IMR-90 (cell line): ENCODE data around the gene FGD3. TPM values are rescaled to one million over a fixed set of nuclear protein-coding genes. Genes with fewer than 3 reads are reported as not detected.

ENCODE experiments used
- ATAC-seq: fragments of 200-7000 bp; cut with Tn5 transposase; 2 replicates; pipeline ENCODE4 v1.9.1; 2020; ENCODE audit warnings: low read depth, mild to moderate bottlenecking, moderate library complexity
- BruUV-seq: library from RNA; stranded (reverse); fragments of 400-500 nt; replicated peaks from 2 replicates; lab custom pipeline; 2021; lab: Mats Ljungman, UMichigan
- CTCF ChIA-PET: fragments of 300-600 bp; formaldehyde crosslinking; extraction: SDS; loops from one replicate; lab custom pipeline; 2021; ENCODE audit warnings: antibody characterized with exemption; lab: Yijun Ruan, JAX
- POLR2A ChIA-PET: fragments of 300-600 bp; sonication (Branson Sonifier 250); formaldehyde crosslinking; loops from one replicate; lab custom pipeline; 2022; ENCODE audit warnings: antibody characterized with exemption; ENCODE audit not compliant: unreplicated experiment; lab: Charles Lee
- DNase-seq: peaks from one replicate; pipeline ENCODE4 v3.0.0; 2013
- H2AFZ ChIP-seq: replicated peaks from 2 replicates; pipeline ENCODE3; 2013; ENCODE audit warnings: low read length, mild to moderate bottlenecking; ENCODE audit not compliant: poor library complexity
- H2AK5ac ChIP-seq: 2 replicates; pipeline ENCODE4 v1.6.1; 2013; ENCODE audit warnings: low read depth, low read length, inconsistent platforms
- H2AK9ac ChIP-seq: replicated peaks from 2 replicates; pipeline ENCODE3; 2013; ENCODE audit warnings: mild to moderate bottlenecking, low read depth, low read length, moderate library complexity; ENCODE audit not compliant: poor library complexity
- H2BK120ac ChIP-seq: 2 replicates; pipeline ENCODE4 v1.6.1; 2013; ENCODE audit warnings: low read depth, low read length, inconsistent platforms
- H2BK15ac ChIP-seq: 3 replicates; pipeline ENCODE4 v1.6.1; 2013; ENCODE audit warnings: low read depth, low read length, inconsistent platforms
- H2BK20ac ChIP-seq: 2 replicates; pipeline ENCODE4 v1.6.1; 2013; ENCODE audit warnings: low read depth, mild to moderate bottlenecking, inconsistent platforms, low read length, moderate library complexity
- H2BK5ac ChIP-seq: 2 replicates; pipeline ENCODE4 v1.6.1; 2013; ENCODE audit warnings: mild to moderate bottlenecking, low read depth, low read length, inconsistent platforms; ENCODE audit not compliant: poor library complexity, severe bottlenecking
- H3K14ac ChIP-seq: replicated peaks from 2 replicates; pipeline ENCODE4 v1.6.1; 2013; ENCODE audit warnings: low read depth, low read length, inconsistent platforms
- H3K18ac ChIP-seq: 2 replicates; pipeline ENCODE4 v1.6.1; 2013; ENCODE audit warnings: low read depth, low read length, control low read depth
- H3K23ac ChIP-seq: 2 replicates; pipeline ENCODE4 v1.6.1; 2013; ENCODE audit warnings: low read depth, low read length, inconsistent platforms
- H3K27ac ChIP-seq: 2 replicates; pipeline ENCODE4 v1.5.1; 2013; ENCODE audit warnings: mild to moderate bottlenecking, control low read depth, low read length; ENCODE audit not compliant: insufficient read depth
- H3K27me3 ChIP-seq: 2 replicates; pipeline ENCODE4 v1.6.1; 2013; ENCODE audit warnings: low read length; ENCODE audit not compliant: control insufficient read depth, insufficient read depth
- H3K36me3 ChIP-seq: 2 replicates; pipeline ENCODE4 v1.6.1; 2013; ENCODE audit warnings: low read length, mixed read lengths; ENCODE audit not compliant: control insufficient read depth, insufficient read depth
- H3K4ac ChIP-seq: 2 replicates; pipeline ENCODE4 v1.6.1; 2013; ENCODE audit warnings: low read depth, low read length, inconsistent platforms
- H3K4me1 ChIP-seq: 2 replicates; pipeline ENCODE4 v1.6.1; 2013; ENCODE audit warnings: low read length, mixed read lengths; ENCODE audit not compliant: control insufficient read depth, insufficient read depth
- H3K4me2 ChIP-seq: 2 replicates; pipeline ENCODE4 v1.6.1; 2013; ENCODE audit warnings: low read depth, mild to moderate bottlenecking, control low read depth, low read length, moderate library complexity
- H3K4me3 ChIP-seq: 2 replicates; pipeline ENCODE4 v1.5.1; 2013; ENCODE audit warnings: low read depth, mild to moderate bottlenecking, control low read depth, low read length, moderate library complexity; ENCODE audit not compliant: insufficient read depth
- H3K56ac ChIP-seq: 2 replicates; pipeline ENCODE4 v1.6.1; 2013; ENCODE audit warnings: low read length, inconsistent platforms; ENCODE audit not compliant: insufficient read depth; ENCODE audit errors: extremely low read depth
- H3K79me1 ChIP-seq, 2 experiments: 2 replicates each; pipeline ENCODE4 v1.6.1; 2013; ENCODE audit warnings: low read length in 2 of 2, inconsistent platforms in 1 of 2, low read depth in 1 of 2
- H3K9ac ChIP-seq: 2 replicates; pipeline ENCODE4 v1.6.1; 2013; ENCODE audit warnings: low read depth, low read length, control low read depth
- H3K9me1 ChIP-seq: 2 replicates; pipeline ENCODE4 v1.6.1; 2013; ENCODE audit warnings: low read length, inconsistent platforms; ENCODE audit not compliant: insufficient read depth
- H3K9me3 ChIP-seq: 2 replicates; pipeline ENCODE4 v1.6.1; 2013; ENCODE audit warnings: low read length; ENCODE audit not compliant: control insufficient read depth, insufficient read depth
- H4K20me1 ChIP-seq: 2 replicates; pipeline ENCODE4 v1.6.1; 2013; ENCODE audit warnings: low read length, inconsistent platforms; ENCODE audit not compliant: insufficient read depth
- H4K5ac ChIP-seq: 2 replicates; pipeline ENCODE4 v1.6.1; 2013; ENCODE audit warnings: mild to moderate bottlenecking, low read depth, low read length, control low read depth
- H4K8ac ChIP-seq, 2 experiments: 2 replicates each; pipeline ENCODE4 v1.6.1; 2013; ENCODE audit warnings: low read depth in 2 of 2, low read length in 2 of 2, control low read depth in 1 of 2, inconsistent platforms in 1 of 2
- H4K91ac ChIP-seq: 2 replicates; pipeline ENCODE4 v1.6.1; 2013; ENCODE audit warnings: low read depth, low read length, inconsistent platforms; ENCODE audit not compliant: insufficient read depth
- BHLHE40 ChIP-seq: fragments of 150-350 bp; IDR thresholded peaks from 2 replicates; pipeline ENCODE4 v1.6.1; 2016; ENCODE audit warnings: mild to moderate bottlenecking, low read depth, low read length
- CEBPB ChIP-seq: IDR thresholded peaks from 2 replicates; pipeline ENCODE4 v1.6.1; 2012; ENCODE audit warnings: low read depth, low read length, improper control_type of control experiment
- FOS ChIP-seq: fragments of 150-350 bp; IDR thresholded peaks from 2 replicates; pipeline ENCODE4 v1.6.1; 2016; ENCODE audit warnings: low read depth, low read length
- MAFK ChIP-seq: IDR thresholded peaks from 2 replicates; pipeline ENCODE4 v1.6.1; 2012; ENCODE audit warnings: low read depth, low read length, improper control_type of control experiment
- MXI1 ChIP-seq: IDR thresholded peaks from 2 replicates; pipeline ENCODE4 v1.6.1; 2012; ENCODE audit warnings: low read depth, mild to moderate bottlenecking, low read length, moderate library complexity, borderline replicate concordance
- POLR2A ChIP-seq: IDR thresholded peaks from 2 replicates; pipeline ENCODE4 v1.6.1; 2012; ENCODE audit warnings: mild to moderate bottlenecking, low read depth, low read length
- RAD21 ChIP-seq: IDR thresholded peaks from 2 replicates; pipeline ENCODE4 v1.6.1; 2012; ENCODE audit warnings: low read length, improper control_type of control experiment
- RCOR1 ChIP-seq: IDR thresholded peaks from 2 replicates; pipeline ENCODE4 v1.6.1; 2012; ENCODE audit warnings: mild to moderate bottlenecking, low read length, improper control_type of control experiment; ENCODE audit not compliant: insufficient replicate concordance
- WGBS, 2 experiments: methylation state at CpG; one replicate each; pipeline versions ENCODE4 v1.1.5 to v1.1.7; 2013; ENCODE audit warnings: missing lambda C conversion rate in 2 of 2; ENCODE audit not compliant: insufficient read length in 1 of 2; ENCODE audit errors: extremely low coverage in 2 of 2; 5-methylcytosine and 5-hydroxymethylcytosine counted together
- dilution Hi-C: fragments of 300-500 bp; cut with HindIII; formaldehyde crosslinking; loops from one replicate; pipeline ENCODE4 v1.14.3; 2018; ENCODE audit warnings: low sequenced_read_pairs; ENCODE audit not compliant: unreplicated experiment
- in situ Hi-C: fragments of 300-500 bp; cut with MboI; formaldehyde crosslinking; loops from 3 replicates; pipeline ENCODE4 v1.14.3; 2019; ENCODE audit warnings: low sequenced_read_pairs, inconsistent platforms, mixed read lengths
- intact Hi-C: fragments of 100-400 bp; cut with micrococcal nuclease; formaldehyde crosslinking; loops from 2 replicates; pipeline ENCODE4 v1.10.0; 2022
- polyA plus RNA-seq, 3 experiments: library from polyadenylated mRNA; depleted of rRNA; stranded (reverse); fragments of >200 nt; gene quantifications; 2 replicates each; pipeline ENCODE4 v1.2.3, GENCODE V29; 2012; ENCODE audit warnings: low replicate concordance in 1 of 3
- total RNA-seq: library from RNA; depleted of rRNA; stranded (reverse); fragments of >200 nt; gene quantifications from 2 replicates; pipeline ENCODE4 v1.2.3, GENCODE V29; 2012

FGD3 gene
- total and polyA plus RNA-seq, 2 of the 4 experiments (the other 2 are of a cell fraction): not detected

GRCh38 chr9:92942688-92943616 lies 4.4 kb upstream of the FGD3 start:
- in situ Hi-C loops: no loop called here

More at GRCh38 chr9:92942688-92943616, 4.4 kb upstream of the FGD3 start:
- H3K56ac ChIP-seq: no peak overlapping the region
- ChIA-PET POLR2A (no interaction called here), CTCF (no interaction called here)
- no peaks in the 10 kb centered on the region for H4K20me1 ChIP-seq
- no peak for DNase-seq
- H3K4me3 ChIP-seq: no peak overlapping the region
- no peak overlapping the region for H3K23ac ChIP-seq
- no peak overlapping the region for H2BK5ac ChIP-seq
- no peak overlapping the region for H3K27ac ChIP-seq
- no peak overlapping the region for H4K8ac ChIP-seq
- dilution Hi-C loops (no loop called here), intact Hi-C loops (no loop called here)
- no peak overlapping the region for H3K9ac ChIP-seq
- H2BK20ac ChIP-seq: no peak overlapping the region
- H3K27me3 ChIP-seq: peaks cover 16% of the 10 kb centered on the region
- H2BK15ac ChIP-seq: no peak overlapping the region
- H2BK120ac ChIP-seq: no peak overlapping the region
- BruUV-seq: no TSS peak
- no peak overlapping the region for H2AFZ ChIP-seq
- peaks cover 3% of the 10 kb centered on the region for H3K9me3 ChIP-seq
- no peaks in the 10 kb centered on the region for H3K79me1 ChIP-seq
- H3K9me1 ChIP-seq: no peaks in the 10 kb centered on the region
- ATAC-seq: no peak
- H3K36me3 ChIP-seq: no peaks in the 10 kb centered on the region
- H2AK9ac ChIP-seq: no peak overlapping the region
- H3K14ac ChIP-seq: no peak overlapping the region
- no peak overlapping the region for H4K5ac ChIP-seq
- no peak overlapping the region for H3K4me2 ChIP-seq
- TF ChIP-seq POLR2A (no peak), FOS (no peak), RAD21 (no peak), MAFK (no peak), MXI1 (no peak), RCOR1 (no peak), CEBPB (no peak), BHLHE40 (no peak)
- WGBS, 2 experiments: 37% methylated on average over 3 of the region's 10 CpGs; no CpG with 5 or more reads in 1 of the 2 experiments
- H3K4me1 ChIP-seq: no peaks in the 10 kb centered on the region
- no peak overlapping the region for H4K91ac ChIP-seq
- H3K4ac ChIP-seq: no peak overlapping the region
- no peak overlapping the region for H3K18ac ChIP-seq
- H2AK5ac ChIP-seq: no peak overlapping the region
